Stimulated activated CD4-positive, alpha-beta T cell treated with anti-CD3 and anti-CD28 coated beads, Interleukin-2, amount 100 ng/mL, for 24 hours (primary cell): Measurements from ENCODE around the gene ZNF487.
"Not testable (repeated sequence)": the region's sequence is repeated elsewhere in the genome, so short reads cannot be mapped to it uniquely, and the experiment has no call there.

ENCODE experiments used
- DNase-seq, 2 donors: peaks; one replicate each; pipeline ENCODE4 v3.0.0-alpha.2; 2020

The ZNF487 gene

DNA sequence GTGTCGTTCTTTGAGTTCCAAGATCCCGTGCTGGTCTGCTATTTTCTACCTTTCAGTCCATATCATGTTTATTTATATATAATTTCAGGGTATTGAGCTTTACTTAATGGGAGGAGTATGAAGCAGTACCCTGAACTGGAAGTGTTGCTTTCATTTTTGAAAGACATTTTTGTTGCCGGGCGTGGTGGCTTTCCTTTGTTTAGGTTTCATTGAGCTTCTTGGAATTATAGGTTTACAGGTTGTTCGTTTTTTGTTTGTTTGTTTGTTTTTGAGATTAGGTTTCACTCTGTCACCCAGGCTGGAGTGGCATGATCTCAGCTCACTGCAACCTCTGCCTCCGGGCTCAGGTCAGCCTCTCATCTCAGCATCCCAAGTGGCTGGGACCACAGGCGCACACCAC, 7.4 kb downstream of the ZNF487 start:
- DNase-seq, result no peak

DNA sequence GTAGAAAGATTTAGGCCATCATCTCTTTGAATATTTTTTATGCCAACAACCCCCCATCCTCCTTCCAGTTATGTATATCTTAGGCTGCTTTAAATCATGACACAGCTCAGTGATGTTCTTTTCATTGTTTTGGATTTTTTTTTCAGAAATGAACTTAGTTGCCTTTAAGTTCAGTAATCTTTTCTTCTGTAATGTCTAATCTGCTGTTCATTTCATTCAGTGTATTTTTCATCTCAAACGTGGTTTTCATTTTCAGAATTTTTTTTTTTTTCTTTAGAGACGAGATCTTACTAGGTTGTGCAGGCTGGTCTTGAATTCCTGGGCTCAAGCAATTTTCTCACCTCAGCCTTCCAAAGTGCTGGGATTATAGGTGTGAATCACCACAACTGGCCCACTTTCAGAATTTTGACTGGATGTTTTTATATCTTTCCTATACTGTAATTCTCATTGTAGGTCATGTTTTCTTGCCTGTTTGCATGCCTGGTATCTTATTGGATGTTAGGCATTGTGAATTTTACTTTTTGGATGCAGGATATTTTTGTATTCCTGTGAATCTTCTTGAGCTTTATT, 8.1 kb downstream of the ZNF487 start:
- DNase-seq, result no peak

DNA sequence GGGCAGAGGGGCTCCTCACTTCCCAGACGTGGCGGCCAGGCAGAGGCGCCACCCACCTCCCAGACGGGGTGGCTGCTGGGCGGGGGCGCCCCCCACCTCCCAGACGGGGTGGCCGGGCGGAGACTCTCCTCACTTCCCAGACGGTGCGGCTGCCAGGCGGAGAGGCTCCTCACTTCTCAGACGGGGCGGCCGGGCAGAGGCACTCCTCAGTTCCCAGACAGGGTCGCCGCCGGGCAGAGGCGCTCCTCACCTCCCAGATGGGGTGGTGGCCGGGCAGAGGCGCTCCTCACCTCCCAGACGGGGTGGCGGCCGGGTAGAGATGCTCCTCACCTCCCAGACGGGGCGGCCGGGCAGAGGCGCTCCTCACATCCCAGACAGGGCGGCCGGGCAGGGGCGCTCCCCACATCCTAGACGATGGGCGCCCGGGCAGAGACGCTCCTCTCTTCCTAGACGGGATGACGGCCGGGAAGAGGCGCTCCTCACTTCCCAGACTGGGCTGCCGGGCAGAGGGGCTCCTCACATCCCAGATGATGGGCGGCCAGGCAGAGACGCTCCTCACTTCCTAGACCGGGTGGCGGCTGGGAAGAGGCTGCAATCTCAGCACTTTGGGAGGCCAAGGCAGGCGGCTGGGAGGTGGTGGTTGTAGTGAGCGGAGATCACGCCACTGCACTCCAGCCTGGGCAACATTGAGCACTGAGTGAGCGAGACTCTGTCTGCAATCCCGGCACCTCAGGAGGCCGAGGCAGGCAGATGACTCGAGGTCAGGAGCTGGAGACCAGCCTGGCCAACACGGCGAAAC, 9.5 kb downstream of the ZNF487 start:
- DNase-seq, result not testable (repeated sequence)

DNA sequence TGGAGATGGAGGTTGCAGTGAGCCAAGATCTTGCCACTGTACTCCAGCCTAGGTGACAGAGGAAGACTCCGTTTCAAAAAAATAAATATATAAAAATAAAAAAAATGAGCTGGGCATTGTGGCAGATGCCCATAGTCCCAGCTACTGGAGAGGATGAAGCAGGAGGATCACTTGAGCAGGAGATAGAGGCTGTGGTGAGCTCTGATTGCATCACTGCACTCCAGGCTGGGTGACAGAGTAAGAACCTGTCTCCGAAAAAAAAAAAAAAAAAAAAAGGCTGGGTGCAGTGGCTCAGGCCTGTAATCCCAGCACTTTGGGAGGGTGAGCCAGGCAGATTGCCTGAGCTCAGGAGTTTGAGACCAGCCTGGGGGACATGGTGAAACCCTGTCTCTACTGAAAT, 11.8 kb downstream of the ZNF487 start:
- no peak for DNase-seq

DNA sequence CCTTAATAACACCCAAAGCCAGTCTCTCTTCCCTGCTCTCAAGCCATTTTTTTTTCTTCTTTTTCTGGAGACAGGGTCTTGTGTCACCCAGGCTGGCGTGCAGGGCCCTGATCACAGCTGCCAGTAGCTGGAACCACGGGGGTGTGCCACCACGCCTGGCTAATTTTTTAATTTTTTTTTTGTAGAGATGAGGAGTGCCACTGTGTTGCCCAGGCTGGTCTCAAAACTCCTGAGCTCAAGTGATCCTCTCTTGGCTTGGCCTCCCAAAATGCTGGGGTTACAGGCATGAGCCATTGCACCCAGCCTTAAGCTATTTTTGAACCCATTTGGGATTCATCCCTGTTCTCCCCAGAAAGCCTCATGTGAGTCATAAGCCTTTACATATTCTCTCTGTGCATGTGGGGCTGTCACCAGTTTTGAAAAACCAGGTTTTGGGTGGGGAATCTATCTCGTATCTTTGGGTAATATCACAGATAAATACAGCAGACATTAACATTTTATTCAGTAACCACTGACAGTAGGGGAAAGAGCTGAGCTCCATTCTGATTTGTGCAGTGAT, 15.5 kb downstream of the ZNF487 start:
- no peak for DNase-seq

DNA sequence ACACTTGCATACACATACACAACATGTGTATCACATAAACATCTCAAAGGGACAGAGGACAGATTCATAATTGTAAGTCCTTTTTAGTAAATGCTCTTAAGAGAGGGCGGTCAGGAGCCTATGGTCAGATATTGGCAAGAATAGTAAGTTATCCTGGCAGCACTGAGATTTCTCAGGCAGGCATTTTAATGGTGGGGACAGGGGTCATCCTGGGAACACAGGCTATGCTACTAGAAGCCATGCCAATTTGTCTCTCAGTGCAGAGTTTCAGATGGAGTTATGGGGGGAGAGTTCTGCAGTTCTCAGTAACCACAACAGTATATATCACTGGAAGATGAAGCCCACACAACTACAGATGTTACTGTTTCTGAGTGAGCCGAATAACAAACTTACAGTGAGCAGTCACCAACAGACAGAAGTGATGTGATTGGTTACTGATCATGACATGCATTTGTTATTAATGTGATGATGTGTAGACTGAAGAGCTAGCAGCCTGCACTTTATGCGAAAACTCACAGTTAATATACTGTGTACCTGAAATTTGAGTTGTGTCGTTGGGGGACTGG, 16.4 kb downstream of the ZNF487 start:
- no peak for DNase-seq

DNA sequence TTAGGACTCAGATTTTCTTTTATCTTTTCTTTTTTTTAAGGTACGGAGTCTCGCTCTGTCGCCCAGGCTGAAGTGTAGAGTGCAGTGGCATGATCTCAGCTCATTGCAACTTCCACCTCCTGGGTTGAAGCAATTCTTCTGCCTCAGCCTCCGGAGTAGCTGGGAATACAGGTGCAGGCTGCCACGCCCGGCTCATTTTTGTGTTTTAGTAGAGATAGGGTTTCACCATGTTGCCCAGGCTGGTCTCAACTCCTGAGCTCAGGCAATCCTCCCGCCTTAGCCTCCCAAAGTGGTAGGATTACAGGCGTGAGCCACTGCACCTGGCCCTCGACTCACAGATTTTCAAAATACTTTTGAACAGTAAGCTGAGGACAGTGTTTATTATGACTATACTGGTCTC, 17.1 kb downstream of the ZNF487 start:
- not testable (repeated sequence) for DNase-seq

DNA sequence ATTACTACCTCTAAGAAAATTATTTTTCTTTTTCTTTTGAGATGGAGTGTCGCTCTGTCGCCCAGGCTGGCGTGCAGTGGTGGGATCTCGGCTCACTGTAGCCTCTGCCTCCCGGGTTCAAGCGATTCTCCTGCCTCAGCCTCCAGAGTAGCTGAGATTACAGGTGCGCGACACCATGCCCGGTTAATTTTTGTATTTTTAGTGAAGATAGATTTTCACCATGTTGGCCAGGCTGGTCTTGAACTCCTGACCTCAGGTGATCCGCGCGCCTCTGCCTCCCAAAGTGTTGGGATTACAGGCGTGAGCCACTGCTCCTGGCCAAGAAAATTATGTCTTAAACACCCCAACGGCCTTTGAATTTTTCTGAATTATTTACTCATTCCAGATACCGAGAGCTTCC, 19.6 kb downstream of the ZNF487 start:
- not testable (repeated sequence) for DNase-seq

DNA sequence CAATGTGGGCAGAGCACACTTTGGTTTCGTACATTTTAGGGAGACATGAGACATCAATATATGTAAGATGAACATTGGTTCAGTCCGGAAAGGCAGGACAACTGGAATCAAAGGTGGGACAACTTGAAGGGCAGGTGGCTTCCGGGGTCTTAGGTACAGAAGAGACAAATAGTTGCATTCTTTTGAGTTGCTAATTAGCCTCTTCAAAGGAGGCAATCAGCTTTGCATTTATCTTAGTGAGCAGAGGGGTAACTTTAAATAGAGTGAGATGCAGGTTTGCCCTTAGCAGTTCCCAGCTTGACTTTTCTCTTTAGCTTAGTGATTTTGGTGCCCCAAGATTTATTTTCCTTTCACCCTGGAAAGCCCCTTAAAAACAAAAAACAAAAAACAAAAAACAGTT, 21.3 kb downstream of the ZNF487 start:
- DNase-seq, result no peak

DNA sequence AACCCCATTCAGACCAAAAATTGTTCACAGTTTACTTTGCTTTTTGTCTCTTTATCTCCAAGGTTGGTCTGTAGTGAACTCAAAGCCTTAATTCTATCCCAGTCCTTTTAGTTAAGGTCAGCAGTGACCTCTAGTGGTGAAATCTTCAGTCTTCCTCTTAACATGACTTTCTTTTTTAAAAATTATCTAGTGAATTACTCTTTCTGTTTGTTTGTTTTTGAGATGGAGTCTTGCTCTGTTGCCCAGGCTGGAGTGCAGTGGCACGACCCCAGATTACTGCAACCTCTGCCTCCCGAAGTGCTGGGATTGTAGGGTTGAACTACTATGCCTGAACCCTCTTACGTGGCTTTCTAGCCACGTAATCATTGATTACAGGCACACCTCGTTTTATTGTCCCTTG, 25.0 kb downstream of the ZNF487 start:
- DNase-seq, result no peak

DNA sequence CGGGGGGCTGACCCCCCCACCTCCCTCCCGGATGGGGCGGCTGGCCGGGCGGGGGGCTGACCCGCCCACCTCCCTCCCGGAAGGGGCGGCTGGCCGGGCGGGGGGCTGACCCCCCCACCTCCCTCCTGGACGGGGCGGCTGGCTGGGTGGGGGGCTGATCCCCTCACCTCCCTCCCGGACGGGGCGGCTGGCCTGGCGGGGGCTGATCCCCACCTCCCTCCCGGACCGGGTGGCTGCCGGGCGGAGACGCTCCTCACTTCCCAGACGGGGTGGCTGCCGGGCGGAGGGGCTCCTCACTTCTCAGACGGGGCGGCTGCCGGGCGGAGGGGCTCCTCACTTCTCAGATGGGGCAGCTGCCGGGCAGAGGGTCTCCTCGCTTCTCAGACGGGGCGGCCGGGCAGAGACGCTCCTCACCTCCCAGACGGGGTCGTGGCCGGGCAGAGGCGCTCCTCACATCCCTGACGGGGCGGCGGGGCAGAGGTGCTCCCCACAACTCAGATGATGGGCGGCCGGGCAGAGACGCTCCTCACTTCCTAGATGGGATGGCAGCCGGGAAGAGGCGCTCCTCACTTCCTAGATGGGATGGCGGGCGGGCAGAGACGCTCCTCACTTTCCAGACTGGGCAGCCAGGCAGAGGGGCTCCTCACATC, 28.3 kb downstream of the ZNF487 start:
- DNase-seq, result not testable (repeated sequence)

DNA sequence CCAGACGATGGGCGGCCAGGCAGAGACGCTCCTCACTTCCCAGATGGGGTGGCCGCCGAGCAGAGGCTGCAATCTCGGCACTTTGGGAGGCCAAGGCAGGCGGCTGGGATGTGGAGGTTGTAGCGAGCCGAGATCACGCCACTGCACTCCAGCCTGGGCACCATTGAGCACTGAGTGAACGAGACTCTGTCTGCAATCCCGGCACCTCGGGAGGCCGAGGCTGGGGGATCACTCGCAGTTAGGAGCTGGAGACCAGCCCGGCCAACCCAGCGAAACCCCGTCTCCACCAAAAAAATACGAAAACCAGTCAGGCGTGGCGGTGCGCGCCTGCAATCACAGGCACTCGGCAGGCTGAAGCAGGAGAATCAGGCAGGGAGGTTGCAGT, 28.8 kb downstream of the ZNF487 start:
- DNase-seq, result not testable (repeated sequence)

DNA sequence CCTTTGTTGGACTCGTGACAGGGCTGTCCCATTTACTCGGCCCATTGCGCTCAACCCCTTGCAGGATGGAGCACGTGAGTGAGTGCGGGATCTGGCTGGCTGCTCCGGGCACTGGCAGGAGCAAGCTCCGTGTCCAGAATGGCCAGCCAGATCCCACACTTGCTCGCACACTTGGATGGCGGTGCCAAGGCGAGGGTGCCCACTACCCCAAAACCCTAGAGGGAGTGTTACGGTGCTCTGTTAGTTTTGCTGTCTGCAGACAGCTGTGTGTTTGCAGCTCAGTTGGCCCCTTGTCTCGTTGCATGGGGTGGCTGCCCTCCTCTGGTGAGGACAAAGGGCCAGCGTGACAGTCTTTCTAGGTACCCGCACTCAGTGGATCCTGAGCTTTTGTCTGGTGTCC, 34.2 kb downstream of the ZNF487 start:
- DNase-seq, result no peak

DNA sequence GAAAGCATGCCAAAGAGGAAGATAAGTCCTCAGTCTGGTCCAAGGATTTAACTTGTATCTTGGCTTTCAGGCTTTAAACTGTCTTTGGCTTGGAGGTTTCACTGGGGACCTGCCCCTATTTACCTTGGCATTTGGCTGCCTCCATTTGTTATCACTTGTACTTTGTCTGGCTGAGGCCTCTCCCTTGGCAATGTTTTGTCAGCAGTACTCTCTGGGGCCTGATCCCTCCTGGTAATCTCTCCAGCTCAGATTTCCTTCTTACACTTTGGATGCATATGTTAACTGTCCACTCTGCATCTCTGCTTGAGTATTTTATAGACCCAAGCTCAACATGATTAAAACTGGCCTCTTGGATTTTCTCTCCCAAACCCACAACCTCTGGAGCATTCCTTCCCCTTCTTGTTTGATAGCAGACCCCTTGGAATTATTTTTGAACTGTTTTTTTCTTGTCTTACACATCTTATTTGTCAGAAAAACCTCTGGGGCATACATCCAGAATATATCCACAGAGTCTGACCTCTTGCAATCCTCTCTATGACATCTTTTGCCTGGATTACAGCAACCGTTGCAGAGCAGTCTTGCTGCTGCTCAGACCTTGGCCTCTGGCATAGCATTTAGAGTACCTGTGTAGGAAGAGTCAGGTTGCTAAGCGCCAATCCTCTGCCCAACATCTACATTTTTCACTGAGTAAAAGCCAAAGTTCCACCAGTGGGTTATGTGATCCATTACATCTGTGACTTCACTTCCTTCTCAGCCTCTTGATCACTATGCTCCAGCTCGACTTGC, 35.2 kb downstream of the ZNF487 start:
- no peak for DNase-seq

DNA sequence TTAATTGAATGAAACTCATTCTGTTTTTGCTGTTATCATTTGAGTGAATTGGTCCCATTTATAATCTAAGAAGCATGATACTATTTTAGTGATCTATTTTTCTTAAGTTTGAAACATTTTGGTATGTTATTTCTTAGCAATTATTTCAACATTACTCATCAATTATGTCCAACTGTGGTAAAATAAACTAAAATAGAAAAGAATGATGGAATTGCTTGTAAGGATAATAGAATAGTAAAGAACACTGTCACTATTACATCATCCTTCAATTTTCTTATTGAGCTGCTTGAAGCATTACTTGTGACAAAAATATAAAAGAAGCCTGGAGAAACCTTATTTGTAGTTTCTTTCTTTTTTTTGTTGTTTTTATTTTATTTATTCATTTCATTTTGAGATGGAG, 42.4 kb downstream of the ZNF487 start:
- DNase-seq, result no peak

DNA sequence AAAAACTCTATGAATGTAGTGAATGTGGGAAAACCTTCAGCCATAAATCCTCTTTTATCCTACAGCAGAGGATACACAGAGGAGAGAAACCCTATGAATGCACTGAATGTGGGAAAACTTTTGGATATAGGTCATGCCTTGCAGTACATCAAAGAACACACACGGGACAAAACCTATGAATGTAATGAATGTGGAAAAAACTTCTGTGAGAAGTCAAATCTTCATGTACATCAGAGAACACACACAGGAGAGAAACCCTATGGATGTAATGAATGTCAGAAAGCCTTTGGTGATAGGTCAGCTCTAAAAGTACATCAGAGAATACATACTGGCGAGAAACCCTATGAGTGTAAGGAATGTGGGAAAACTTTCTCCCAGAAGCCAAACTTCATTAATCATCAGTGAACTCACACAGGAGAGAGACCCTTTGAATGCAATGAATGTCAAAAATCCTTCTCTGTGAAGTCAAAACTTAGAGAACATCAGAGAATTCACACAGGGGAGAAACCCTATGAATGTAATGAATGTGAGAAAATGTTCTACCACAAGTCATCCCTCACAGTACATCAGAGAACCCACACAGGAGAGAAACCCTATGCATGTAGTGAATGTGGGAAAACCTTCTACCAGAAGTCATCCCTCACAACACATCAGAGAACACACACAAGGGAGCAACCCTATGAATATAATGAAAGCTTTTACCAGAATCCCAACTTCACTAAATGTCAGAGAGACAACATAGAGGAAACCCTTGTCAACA, 45.6 kb downstream of the ZNF487 start:
- no peak for DNase-seq

DNA sequence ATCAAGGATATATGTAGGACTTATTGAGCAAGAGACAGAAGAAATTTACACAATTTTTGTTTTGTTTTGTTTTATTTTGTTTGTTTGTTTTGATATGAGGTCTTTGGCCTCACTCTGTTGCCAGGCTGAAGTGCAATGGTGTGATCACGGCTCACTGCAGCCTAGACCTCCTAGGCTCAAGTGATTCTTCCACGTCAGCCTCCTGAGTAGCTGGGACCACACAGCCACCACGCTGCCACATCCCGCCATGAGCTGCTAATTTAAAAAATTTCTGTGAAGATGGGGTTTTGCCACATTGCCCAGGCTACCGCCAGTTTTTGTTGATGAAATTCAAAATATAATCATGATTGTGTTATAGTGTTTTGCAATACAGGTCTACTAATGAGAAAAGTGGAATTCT, 54.9 kb downstream of the ZNF487 start:
- DNase-seq, result no peak

DNA sequence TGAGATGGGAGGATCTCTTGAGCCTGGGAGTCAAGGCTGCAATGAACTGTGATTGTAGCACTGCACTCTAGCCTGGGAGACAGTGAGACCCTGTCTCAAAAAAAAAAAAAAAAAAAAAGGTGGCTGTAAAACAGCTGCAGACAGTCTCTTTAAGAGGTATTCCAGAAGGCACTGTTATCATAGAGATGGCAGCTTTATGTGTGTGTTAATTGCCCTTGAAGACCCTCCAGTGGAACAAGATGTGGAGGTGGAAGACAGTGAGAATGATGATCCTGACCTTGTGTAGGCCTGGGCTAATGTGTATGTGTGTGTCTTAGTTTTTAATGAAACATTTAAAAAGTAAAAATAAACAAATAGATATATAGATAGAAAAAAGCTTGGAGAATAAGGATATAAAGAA, 66.0 kb downstream of the ZNF487 start:
- no peak for DNase-seq

DNA sequence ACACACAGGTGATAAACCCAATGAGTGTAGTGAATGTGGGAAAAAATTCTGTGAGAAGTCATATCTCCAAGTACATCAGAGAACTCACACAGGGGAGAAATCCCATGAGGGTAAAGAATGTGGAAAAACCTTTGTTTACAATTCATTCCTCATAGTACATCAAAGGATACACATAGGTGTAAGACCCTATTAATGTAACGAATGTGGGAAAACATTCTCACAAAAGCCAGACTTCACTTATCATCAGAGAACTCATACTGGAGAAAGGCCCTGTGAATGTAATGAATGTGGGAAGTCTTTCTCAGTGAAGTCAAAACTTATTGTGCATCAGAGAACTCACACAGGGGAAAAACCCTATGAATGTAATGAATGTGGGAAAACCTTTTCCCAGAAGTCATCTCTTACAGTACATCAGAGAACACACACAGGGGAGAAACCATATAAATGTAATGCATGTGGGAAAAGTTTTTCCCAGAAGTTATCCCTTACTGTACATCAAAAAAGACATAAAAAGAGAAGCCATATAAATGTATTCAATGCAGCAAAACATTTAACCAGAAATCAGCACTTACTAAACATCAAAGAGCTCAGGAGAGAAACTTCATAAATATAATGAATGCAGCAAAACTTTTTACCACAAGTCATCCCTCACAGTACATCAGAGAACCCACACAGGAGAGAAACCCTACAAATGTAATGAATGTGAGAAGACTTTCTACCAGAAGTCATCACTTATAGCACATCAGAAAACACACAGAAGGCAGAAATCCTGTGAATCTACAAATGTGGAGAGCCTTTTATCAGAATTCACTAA, 87.7 kb downstream of the ZNF487 start:
- no peak for DNase-seq
